IPS-18a (cell line): Measurements from ENCODE around the gene CNIH3.
"Not testable (repeated sequence)": the region's sequence is repeated elsewhere in the genome, so short reads cannot be mapped to it uniquely, and the experiment has no call there.

Experiments
- H3K27ac ChIP-seq: one replicate; pipeline ENCODE4 v1.5.1; 2013; ENCODE audit warnings: low read length
- H3K27me3 ChIP-seq: one replicate; pipeline ENCODE4 v1.6.1; 2013; ENCODE audit warnings: mild to moderate bottlenecking, low read length; ENCODE audit not compliant: control insufficient read depth, insufficient read depth
- H3K36me3 ChIP-seq: one replicate; pipeline ENCODE4 v1.6.1; 2013; ENCODE audit warnings: low read depth, low read length; ENCODE audit not compliant: control insufficient read depth
- H3K4me1 ChIP-seq: one replicate; pipeline ENCODE4 v1.6.1; 2013; ENCODE audit warnings: low read depth, low read length; ENCODE audit not compliant: control insufficient read depth
- H3K4me3 ChIP-seq: one replicate; pipeline ENCODE4 v1.5.1; 2013; ENCODE audit warnings: low read length
- H3K9ac ChIP-seq: one replicate; pipeline ENCODE4 v1.6.1; 2013; ENCODE audit warnings: mild to moderate bottlenecking, low read length, moderate library complexity
- H3K9me3 ChIP-seq: one replicate; pipeline ENCODE4 v1.6.1; 2013; ENCODE audit warnings: low read depth, low read length; ENCODE audit not compliant: control insufficient read depth

Gene CNIH3

GRCh38 chr1:224710196-224710595, 94.1 kb downstream of the CNIH3 start:
- Histone ChIP-seq H3K9me3 (no peaks in the 10 kb centered on the region), H3K4me3 (no peak overlapping the region), H3K4me1 (no peaks in the 10 kb centered on the region), H3K27me3 (no peaks in the 10 kb centered on the region), H3K27ac (no peak overlapping the region), H3K36me3 (no peaks in the 10 kb centered on the region), H3K9ac (no peak overlapping the region)

GRCh38 chr1:224711231-224711756, 95.2 kb downstream of the CNIH3 start:
- not testable (repeated sequence) for H3K4me1 ChIP-seq, H3K4me3 ChIP-seq, H3K9me3 ChIP-seq, H3K36me3 ChIP-seq, H3K9ac ChIP-seq, H3K27ac ChIP-seq, H3K27me3 ChIP-seq

GRCh38 chr1:224711876-224712275, 95.8 kb downstream of the CNIH3 start:
- H3K27me3 ChIP-seq, result no peaks in the 10 kb centered on the region
- no peaks in the 10 kb centered on the region for H3K9me3 ChIP-seq
- H3K9ac ChIP-seq, result no peak overlapping the region
- H3K4me1 ChIP-seq, result no peaks in the 10 kb centered on the region
- no peak overlapping the region for H3K27ac ChIP-seq
- H3K4me3 ChIP-seq, result no peak overlapping the region
- no peaks in the 10 kb centered on the region for H3K36me3 ChIP-seq

GRCh38 chr1:224713228-224713627, 97.1 kb downstream of the CNIH3 start:
- H3K36me3 ChIP-seq, result no peaks in the 10 kb centered on the region
- H3K9ac ChIP-seq, result no peak overlapping the region
- H3K4me1 ChIP-seq, result no peaks in the 10 kb centered on the region
- no peaks in the 10 kb centered on the region for H3K27me3 ChIP-seq
- H3K9me3 ChIP-seq, result no peaks in the 10 kb centered on the region
- H3K4me3 ChIP-seq, result no peak overlapping the region
- H3K27ac ChIP-seq, result no peak overlapping the region

- H3K9me3 ChIP-seq, result no peaks in the 10 kb centered on the region
- H3K4me3 ChIP-seq, result no peak overlapping the region
- no peaks in the 10 kb centered on the region for H3K4me1 ChIP-seq
Measured at GRCh38 chr1:224714553-224714952, 98.4 kb downstream of the CNIH3 start.

GRCh38 chr1:224718470-224719053, 102.4 kb downstream of the CNIH3 start:
- Histone ChIP-seq H3K9me3 (no peaks in the 10 kb centered on the region), H3K27ac (no peak overlapping the region), H3K4me1 (no peaks in the 10 kb centered on the region), H3K36me3 (no peaks in the 10 kb centered on the region), H3K9ac (no peak overlapping the region), H3K4me3 (no peak overlapping the region), H3K27me3 (no peaks in the 10 kb centered on the region)

More at GRCh38 chr1:224714553-224714952, 98.4 kb downstream of the CNIH3 start:
- Histone ChIP-seq H3K36me3 (no peaks in the 10 kb centered on the region), H3K9ac (no peak overlapping the region), H3K27ac (no peak overlapping the region), H3K27me3 (no peaks in the 10 kb centered on the region)

GRCh38 chr1:224719716-224720115, 103.6 kb downstream of the CNIH3 start:
- Histone ChIP-seq H3K4me3 (no peak overlapping the region), H3K9ac (no peak overlapping the region), H3K9me3 (no peaks in the 10 kb centered on the region), H3K36me3 (no peaks in the 10 kb centered on the region), H3K27me3 (no peaks in the 10 kb centered on the region), H3K27ac (no peak overlapping the region), H3K4me1 (no peaks in the 10 kb centered on the region)

GRCh38 chr1:224720216-224720615, 104.1 kb downstream of the CNIH3 start:
- H3K9ac ChIP-seq, result no peak overlapping the region
- no peaks in the 10 kb centered on the region for H3K36me3 ChIP-seq
- H3K27me3 ChIP-seq, result no peaks in the 10 kb centered on the region
- no peak overlapping the region for H3K4me3 ChIP-seq
- H3K27ac ChIP-seq, result no peak overlapping the region
- H3K4me1 ChIP-seq, result no peaks in the 10 kb centered on the region
- H3K9me3 ChIP-seq, result no peaks in the 10 kb centered on the region

- Histone ChIP-seq H3K9me3 (no peaks in the 10 kb centered on the region), H3K27me3 (no peaks in the 10 kb centered on the region), H3K4me1 (no peaks in the 10 kb centered on the region), H3K4me3 (no peak overlapping the region), H3K36me3 (no peaks in the 10 kb centered on the region), H3K9ac (no peak overlapping the region), H3K27ac (no peak overlapping the region)
Measured at GRCh38 chr1:224721000-224721399, 104.9 kb downstream of the CNIH3 start.

GRCh38 chr1:224722838-224723237, 106.7 kb downstream of the CNIH3 start:
- H3K4me3 ChIP-seq, result no peak overlapping the region

GRCh38 chr1:224724566-224724965, 108.4 kb downstream of the CNIH3 start:
- Histone ChIP-seq H3K4me1 (no peaks in the 10 kb centered on the region), H3K9ac (no peak overlapping the region), H3K27me3 (no peaks in the 10 kb centered on the region), H3K4me3 (no peak overlapping the region), H3K9me3 (no peaks in the 10 kb centered on the region), H3K27ac (no peak overlapping the region), H3K36me3 (no peaks in the 10 kb centered on the region)

More at GRCh38 chr1:224722838-224723237, 106.7 kb downstream of the CNIH3 start:
- Histone ChIP-seq H3K27me3 (no peaks in the 10 kb centered on the region), H3K9me3 (no peaks in the 10 kb centered on the region), H3K9ac (no peak overlapping the region), H3K27ac (no peak overlapping the region), H3K4me1 (no peaks in the 10 kb centered on the region), H3K36me3 (no peaks in the 10 kb centered on the region)

GRCh38 chr1:224726441-224727182, 110.5 kb downstream of the CNIH3 start:
- no peak overlapping the region for H3K9ac ChIP-seq
- no peaks in the 10 kb centered on the region for H3K9me3 ChIP-seq
- no peaks in the 10 kb centered on the region for H3K27me3 ChIP-seq
- no peak overlapping the region for H3K4me3 ChIP-seq
- no peaks in the 10 kb centered on the region for H3K36me3 ChIP-seq
- H3K4me1 ChIP-seq, result no peaks in the 10 kb centered on the region
- H3K27ac ChIP-seq, result no peak overlapping the region
